ENCODE measurements around the gene GADD45G. TPM values are rescaled to one million over a fixed set of nuclear protein-coding genes. Genes with fewer than 3 reads are reported as not detected.

The GADD45G gene
- total and polyA plus RNA-seq, 4 donors = 5.5 to 106 (median 43.3) TPM

DNA sequence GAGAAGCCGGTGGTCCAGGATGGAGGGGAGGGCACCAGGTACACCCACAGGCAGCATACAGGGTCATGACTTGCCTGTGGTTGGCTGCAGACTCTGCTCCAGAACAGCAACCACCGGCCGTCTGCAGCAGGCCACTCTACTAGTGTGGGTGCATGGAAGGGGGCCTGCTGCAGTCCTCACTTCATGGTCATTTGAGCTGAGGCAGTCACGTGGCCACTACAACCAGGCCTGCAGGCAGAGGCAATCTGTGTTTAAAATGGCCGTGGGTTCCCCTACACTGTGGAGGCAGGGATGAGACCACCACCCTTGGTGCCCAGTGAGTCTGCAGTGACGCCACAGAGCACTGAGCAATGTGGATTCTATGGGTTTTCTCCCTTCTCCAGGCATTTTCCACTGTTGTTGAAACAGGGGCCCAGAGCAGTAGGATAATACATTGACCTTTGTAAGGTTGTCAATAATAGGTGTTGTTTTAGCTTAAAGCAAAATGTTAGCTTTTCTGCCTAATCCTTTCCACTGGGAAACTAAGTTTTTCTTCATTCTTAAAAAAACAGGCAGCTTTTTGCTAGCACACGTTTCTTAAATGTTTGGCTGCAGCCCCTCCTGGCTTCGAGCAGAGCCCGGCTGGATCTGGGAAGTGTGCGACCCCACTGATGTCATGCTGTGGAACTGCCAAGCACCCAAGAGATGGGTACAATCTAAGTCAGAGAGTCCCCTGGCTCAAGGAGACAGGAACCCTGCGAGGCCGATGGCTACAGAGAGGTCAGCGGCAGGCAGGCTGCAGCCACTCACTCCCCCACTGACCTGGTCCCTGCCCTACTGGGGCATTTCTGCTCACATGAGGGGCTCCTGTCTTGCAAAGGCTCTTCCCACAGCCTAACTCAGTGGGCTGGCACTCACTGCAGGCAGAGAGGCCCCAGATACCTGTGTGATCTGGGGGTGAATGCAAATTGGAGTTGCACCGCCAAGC is 21.2 kb downstream of the GADD45G start:
- H3K27ac ChIP-seq (ENCODE audit: low read depth in 1 of 2, low read length in 2 of 2) = peak overlapping the region in 1 of 2 donors; percentile 27
- no peak overlapping the region for H3K9ac ChIP-seq (ENCODE audit: low read depth in 1 of 2, low read length in 2 of 2)
- peaks cover 11 to 23% (median 18%) of the 10 kb centered on the region in 4 donors for H3K4me1 ChIP-seq (ENCODE audit: control insufficient read depth in 4 of 4, insufficient read depth in 4 of 4, low read length in 3 of 4)
- no peaks in the 10 kb centered on the region for H3K36me3 ChIP-seq (ENCODE audit: control insufficient read depth in 4 of 4, insufficient read depth in 3 of 4, low read depth in 1 of 4, low read length in 3 of 4)
- no peak overlapping the region for H3K4me3 ChIP-seq (ENCODE audit: low read depth in 1 of 3, low read length in 3 of 3)
- DNase-seq (ENCODE audit: low spot score) = no peak
- TF ChIP-seq HNF4A (conservative IDR thresholded peaks at IDR 0.05) = peak; percentile 63 to 66
- TF ChIP-seq SP1 (IDR thresholded peaks at IDR 0.05) = peak; percentile 83
- peak; percentile 56 to 67 for TF ChIP-seq RXRA (IDR thresholded peaks at IDR 0.05)
- peak; percentile 22 for TF ChIP-seq FOXA1 (IDR thresholded peaks at IDR 0.05)
- peak; percentile 75 for TF ChIP-seq FOXA2 (IDR thresholded peaks at IDR 0.05)
- no peak for TF ChIP-seq TAF1 (conservative IDR thresholded peaks at IDR 0.05)
- peak in 1 of 2 donors; percentile 43 for TF ChIP-seq RAD21 (IDR thresholded peaks at IDR 0.05)
- TF ChIP-seq, protein P1, sequence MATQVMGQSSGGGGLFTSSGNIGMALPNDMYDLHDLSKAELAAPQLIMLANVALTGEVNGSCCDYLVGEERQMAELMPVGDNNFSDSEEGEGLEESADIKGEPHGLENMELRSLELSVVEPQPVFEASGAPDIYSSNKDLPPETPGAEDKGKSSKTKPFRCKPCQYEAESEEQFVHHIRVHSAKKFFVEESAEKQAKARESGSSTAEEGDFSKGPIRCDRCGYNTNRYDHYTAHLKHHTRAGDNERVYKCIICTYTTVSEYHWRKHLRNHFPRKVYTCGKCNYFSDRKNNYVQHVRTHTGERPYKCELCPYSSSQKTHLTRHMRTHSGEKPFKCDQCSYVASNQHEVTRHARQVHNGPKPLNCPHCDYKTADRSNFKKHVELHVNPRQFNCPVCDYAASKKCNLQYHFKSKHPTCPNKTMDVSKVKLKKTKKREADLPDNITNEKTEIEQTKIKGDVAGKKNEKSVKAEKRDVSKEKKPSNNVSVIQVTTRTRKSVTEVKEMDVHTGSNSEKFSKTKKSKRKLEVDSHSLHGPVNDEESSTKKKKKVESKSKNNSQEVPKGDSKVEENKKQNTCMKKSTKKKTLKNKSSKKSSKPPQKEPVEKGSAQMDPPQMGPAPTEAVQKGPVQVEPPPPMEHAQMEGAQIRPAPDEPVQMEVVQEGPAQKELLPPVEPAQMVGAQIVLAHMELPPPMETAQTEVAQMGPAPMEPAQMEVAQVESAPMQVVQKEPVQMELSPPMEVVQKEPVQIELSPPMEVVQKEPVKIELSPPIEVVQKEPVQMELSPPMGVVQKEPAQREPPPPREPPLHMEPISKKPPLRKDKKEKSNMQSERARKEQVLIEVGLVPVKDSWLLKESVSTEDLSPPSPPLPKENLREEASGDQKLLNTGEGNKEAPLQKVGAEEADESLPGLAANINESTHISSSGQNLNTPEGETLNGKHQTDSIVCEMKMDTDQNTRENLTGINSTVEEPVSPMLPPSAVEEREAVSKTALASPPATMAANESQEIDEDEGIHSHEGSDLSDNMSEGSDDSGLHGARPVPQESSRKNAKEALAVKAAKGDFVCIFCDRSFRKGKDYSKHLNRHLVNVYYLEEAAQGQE (IDR thresholded peaks at IDR 0.05) = no peak
- 73% methylated on average over 14 of the region's 14 CpGs for WGBS
- no peaks in the 10 kb centered on the region for H3K9me3 ChIP-seq (ENCODE audit: control insufficient read depth in 4 of 4, low read length in 3 of 4)
- no peaks in the 10 kb centered on the region for H3K27me3 ChIP-seq (ENCODE audit: control insufficient read depth in 4 of 4, insufficient read depth in 4 of 4, low read length in 3 of 4)

DNA sequence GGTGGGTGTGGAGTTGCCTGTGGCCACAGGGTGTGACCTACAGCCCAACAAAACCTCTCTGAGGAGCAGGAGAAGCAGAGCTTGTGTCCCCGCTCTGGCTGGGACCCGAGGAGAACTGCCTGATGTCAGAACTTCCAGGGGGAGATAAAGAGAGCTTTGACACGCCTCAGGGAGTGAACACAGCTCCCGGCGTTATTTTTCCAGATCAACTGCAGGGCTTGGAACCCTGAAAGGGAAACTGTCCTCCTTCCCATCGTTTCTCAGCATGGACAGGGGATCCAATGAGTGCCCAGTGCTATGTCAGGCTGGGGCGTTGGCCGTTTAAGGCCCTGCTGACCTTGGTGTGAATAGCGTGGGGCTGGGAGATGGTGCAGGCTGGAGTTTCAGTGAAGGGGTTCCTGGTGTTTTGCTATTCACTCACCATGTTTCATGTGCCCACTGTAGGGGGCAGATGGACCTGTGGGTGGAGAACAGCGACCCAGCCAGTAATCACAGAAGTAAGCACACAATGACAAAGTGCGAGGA is 22.0 kb downstream of the GADD45G start:
- WGBS = 75% methylated on average over 11 of the region's 11 CpGs
- H3K4me1 ChIP-seq (ENCODE audit: control insufficient read depth in 4 of 4, insufficient read depth in 4 of 4, low read length in 3 of 4) = peaks cover 11 to 31% (median 25%) of the 10 kb centered on the region in 4 donors
- DNase-seq (ENCODE audit: low spot score) = no peak
- H3K27me3 ChIP-seq (ENCODE audit: control insufficient read depth in 4 of 4, insufficient read depth in 4 of 4, low read length in 3 of 4) = no peaks in the 10 kb centered on the region
- H3K36me3 ChIP-seq (ENCODE audit: control insufficient read depth in 4 of 4, insufficient read depth in 3 of 4, low read depth in 1 of 4, low read length in 3 of 4) = no peaks in the 10 kb centered on the region
- no peak overlapping the region for H3K9ac ChIP-seq (ENCODE audit: low read depth in 1 of 2, low read length in 2 of 2)
- H3K9me3 ChIP-seq (ENCODE audit: control insufficient read depth in 4 of 4, low read length in 3 of 4) = no peaks in the 10 kb centered on the region
- H3K4me3 ChIP-seq (ENCODE audit: low read depth in 1 of 3, low read length in 3 of 3) = no peak overlapping the region
- TF ChIP-seq HNF4A (conservative IDR thresholded peaks at IDR 0.05) = no peak
- TF ChIP-seq FOXA1 (IDR thresholded peaks at IDR 0.05) = no peak
- no peak for TF ChIP-seq TAF1 (conservative IDR thresholded peaks at IDR 0.05)
- TF ChIP-seq YY1 (IDR thresholded peaks at IDR 0.05) = no peak
- TF ChIP-seq GABPA (IDR thresholded peaks at IDR 0.05 in 1 of 2, conservative IDR thresholded peaks at IDR 0.05 in 1 of 2) = no peak
- TF ChIP-seq HNF4G (IDR thresholded peaks at IDR 0.05) = no peak
- TF ChIP-seq, protein P2, sequence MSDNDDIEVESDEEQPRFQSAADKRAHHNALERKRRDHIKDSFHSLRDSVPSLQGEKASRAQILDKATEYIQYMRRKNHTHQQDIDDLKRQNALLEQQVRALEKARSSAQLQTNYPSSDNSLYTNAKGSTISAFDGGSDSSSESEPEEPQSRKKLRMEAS (IDR thresholded peaks at IDR 0.05) = no peak
- no peak for TF ChIP-seq RXRA (IDR thresholded peaks at IDR 0.05)
- TF ChIP-seq, protein P3, sequence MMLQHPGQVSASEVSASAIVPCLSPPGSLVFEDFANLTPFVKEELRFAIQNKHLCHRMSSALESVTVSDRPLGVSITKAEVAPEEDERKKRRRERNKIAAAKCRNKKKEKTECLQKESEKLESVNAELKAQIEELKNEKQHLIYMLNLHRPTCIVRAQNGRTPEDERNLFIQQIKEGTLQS (IDR thresholded peaks at IDR 0.05) = no peak
- no peak for TF ChIP-seq FOXA2 (IDR thresholded peaks at IDR 0.05)
- no peak for TF ChIP-seq NR2F2 (IDR thresholded peaks at IDR 0.05)
- TF ChIP-seq, protein P1 (IDR thresholded peaks at IDR 0.05) = no peak
- TF ChIP-seq, protein P4, sequence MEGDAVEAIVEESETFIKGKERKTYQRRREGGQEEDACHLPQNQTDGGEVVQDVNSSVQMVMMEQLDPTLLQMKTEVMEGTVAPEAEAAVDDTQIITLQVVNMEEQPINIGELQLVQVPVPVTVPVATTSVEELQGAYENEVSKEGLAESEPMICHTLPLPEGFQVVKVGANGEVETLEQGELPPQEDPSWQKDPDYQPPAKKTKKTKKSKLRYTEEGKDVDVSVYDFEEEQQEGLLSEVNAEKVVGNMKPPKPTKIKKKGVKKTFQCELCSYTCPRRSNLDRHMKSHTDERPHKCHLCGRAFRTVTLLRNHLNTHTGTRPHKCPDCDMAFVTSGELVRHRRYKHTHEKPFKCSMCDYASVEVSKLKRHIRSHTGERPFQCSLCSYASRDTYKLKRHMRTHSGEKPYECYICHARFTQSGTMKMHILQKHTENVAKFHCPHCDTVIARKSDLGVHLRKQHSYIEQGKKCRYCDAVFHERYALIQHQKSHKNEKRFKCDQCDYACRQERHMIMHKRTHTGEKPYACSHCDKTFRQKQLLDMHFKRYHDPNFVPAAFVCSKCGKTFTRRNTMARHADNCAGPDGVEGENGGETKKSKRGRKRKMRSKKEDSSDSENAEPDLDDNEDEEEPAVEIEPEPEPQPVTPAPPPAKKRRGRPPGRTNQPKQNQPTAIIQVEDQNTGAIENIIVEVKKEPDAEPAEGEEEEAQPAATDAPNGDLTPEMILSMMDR (IDR thresholded peaks at IDR 0.05; ENCODE audit: low read depth, low read length, missing input control) = no peak
- H3K27ac ChIP-seq (ENCODE audit: low read depth in 1 of 2, low read length in 2 of 2) = no peak overlapping the region
